IMR-90 (cell line): ENCODE results near the gene ACOXL. TPM values are rescaled to one million over a fixed set of nuclear protein-coding genes. Genes with fewer than 3 reads are reported as not detected.

Experiments
- ATAC-seq: fragments of 200-7000 bp; cut with Tn5 transposase; 2 replicates; pipeline ENCODE4 v1.9.1; 2020; ENCODE audit warnings: low read depth, mild to moderate bottlenecking, moderate library complexity
- BruUV-seq: library from RNA; stranded (reverse); fragments of 400-500 nt; replicated peaks from 2 replicates; lab custom pipeline; 2021; lab: Mats Ljungman, UMichigan
- CTCF ChIA-PET: fragments of 300-600 bp; formaldehyde crosslinking; extraction: SDS; loops from one replicate; lab custom pipeline; 2021; ENCODE audit warnings: antibody characterized with exemption; lab: Yijun Ruan, JAX
- POLR2A ChIA-PET: fragments of 300-600 bp; sonication (Branson Sonifier 250); formaldehyde crosslinking; loops from one replicate; lab custom pipeline; 2022; ENCODE audit warnings: antibody characterized with exemption; ENCODE audit not compliant: unreplicated experiment; lab: Charles Lee
- DNase-seq: peaks from one replicate; pipeline ENCODE4 v3.0.0; 2013
- H2AFZ ChIP-seq: replicated peaks from 2 replicates; pipeline ENCODE3; 2013; ENCODE audit warnings: low read length, mild to moderate bottlenecking; ENCODE audit not compliant: poor library complexity
- H2AK5ac ChIP-seq: 2 replicates; pipeline ENCODE4 v1.6.1; 2013; ENCODE audit warnings: low read depth, low read length, inconsistent platforms
- H2AK9ac ChIP-seq: replicated peaks from 2 replicates; pipeline ENCODE3; 2013; ENCODE audit warnings: mild to moderate bottlenecking, low read depth, low read length, moderate library complexity; ENCODE audit not compliant: poor library complexity
- H2BK120ac ChIP-seq: 2 replicates; pipeline ENCODE4 v1.6.1; 2013; ENCODE audit warnings: low read depth, low read length, inconsistent platforms
- H2BK15ac ChIP-seq: 3 replicates; pipeline ENCODE4 v1.6.1; 2013; ENCODE audit warnings: low read depth, low read length, inconsistent platforms
- H2BK20ac ChIP-seq: 2 replicates; pipeline ENCODE4 v1.6.1; 2013; ENCODE audit warnings: low read depth, mild to moderate bottlenecking, inconsistent platforms, low read length, moderate library complexity
- H2BK5ac ChIP-seq: 2 replicates; pipeline ENCODE4 v1.6.1; 2013; ENCODE audit warnings: mild to moderate bottlenecking, low read depth, low read length, inconsistent platforms; ENCODE audit not compliant: poor library complexity, severe bottlenecking
- H3K14ac ChIP-seq: replicated peaks from 2 replicates; pipeline ENCODE4 v1.6.1; 2013; ENCODE audit warnings: low read depth, low read length, inconsistent platforms
- H3K18ac ChIP-seq: 2 replicates; pipeline ENCODE4 v1.6.1; 2013; ENCODE audit warnings: low read depth, low read length, control low read depth
- H3K23ac ChIP-seq: 2 replicates; pipeline ENCODE4 v1.6.1; 2013; ENCODE audit warnings: low read depth, low read length, inconsistent platforms
- H3K27ac ChIP-seq: 2 replicates; pipeline ENCODE4 v1.5.1; 2013; ENCODE audit warnings: mild to moderate bottlenecking, control low read depth, low read length; ENCODE audit not compliant: insufficient read depth
- H3K27me3 ChIP-seq: 2 replicates; pipeline ENCODE4 v1.6.1; 2013; ENCODE audit warnings: low read length; ENCODE audit not compliant: control insufficient read depth, insufficient read depth
- H3K36me3 ChIP-seq: 2 replicates; pipeline ENCODE4 v1.6.1; 2013; ENCODE audit warnings: low read length, mixed read lengths; ENCODE audit not compliant: control insufficient read depth, insufficient read depth
- H3K4ac ChIP-seq: 2 replicates; pipeline ENCODE4 v1.6.1; 2013; ENCODE audit warnings: low read depth, low read length, inconsistent platforms
- H3K4me1 ChIP-seq: 2 replicates; pipeline ENCODE4 v1.6.1; 2013; ENCODE audit warnings: low read length, mixed read lengths; ENCODE audit not compliant: control insufficient read depth, insufficient read depth
- H3K4me2 ChIP-seq: 2 replicates; pipeline ENCODE4 v1.6.1; 2013; ENCODE audit warnings: low read depth, mild to moderate bottlenecking, control low read depth, low read length, moderate library complexity
- H3K4me3 ChIP-seq: 2 replicates; pipeline ENCODE4 v1.5.1; 2013; ENCODE audit warnings: low read depth, mild to moderate bottlenecking, control low read depth, low read length, moderate library complexity; ENCODE audit not compliant: insufficient read depth
- H3K56ac ChIP-seq: 2 replicates; pipeline ENCODE4 v1.6.1; 2013; ENCODE audit warnings: low read length, inconsistent platforms; ENCODE audit not compliant: insufficient read depth; ENCODE audit errors: extremely low read depth
- H3K79me1 ChIP-seq, 2 experiments: 2 replicates each; pipeline ENCODE4 v1.6.1; 2013; ENCODE audit warnings: low read length in 2 of 2, inconsistent platforms in 1 of 2, low read depth in 1 of 2
- H3K9ac ChIP-seq: 2 replicates; pipeline ENCODE4 v1.6.1; 2013; ENCODE audit warnings: low read depth, low read length, control low read depth
- H3K9me1 ChIP-seq: 2 replicates; pipeline ENCODE4 v1.6.1; 2013; ENCODE audit warnings: low read length, inconsistent platforms; ENCODE audit not compliant: insufficient read depth
- H3K9me3 ChIP-seq: 2 replicates; pipeline ENCODE4 v1.6.1; 2013; ENCODE audit warnings: low read length; ENCODE audit not compliant: control insufficient read depth, insufficient read depth
- H4K20me1 ChIP-seq: 2 replicates; pipeline ENCODE4 v1.6.1; 2013; ENCODE audit warnings: low read length, inconsistent platforms; ENCODE audit not compliant: insufficient read depth
- H4K5ac ChIP-seq: 2 replicates; pipeline ENCODE4 v1.6.1; 2013; ENCODE audit warnings: mild to moderate bottlenecking, low read depth, low read length, control low read depth
- H4K8ac ChIP-seq, 2 experiments: 2 replicates each; pipeline ENCODE4 v1.6.1; 2013; ENCODE audit warnings: low read depth in 2 of 2, low read length in 2 of 2, control low read depth in 1 of 2, inconsistent platforms in 1 of 2
- H4K91ac ChIP-seq: 2 replicates; pipeline ENCODE4 v1.6.1; 2013; ENCODE audit warnings: low read depth, low read length, inconsistent platforms; ENCODE audit not compliant: insufficient read depth
- BHLHE40 ChIP-seq: fragments of 150-350 bp; IDR thresholded peaks from 2 replicates; pipeline ENCODE4 v1.6.1; 2016; ENCODE audit warnings: mild to moderate bottlenecking, low read depth, low read length
- CHD1 ChIP-seq: IDR thresholded peaks from 2 replicates; pipeline ENCODE4 v1.6.1; 2012; ENCODE audit warnings: low read depth, low read length, improper control_type of control experiment
- CTCF ChIP-seq: conservative IDR thresholded peaks from 2 replicates; pipeline ENCODE4 v1.5.1; 2012; ENCODE audit warnings: mild to moderate bottlenecking, low read depth, low read length, improper control_type of control experiment
- ELK1 ChIP-seq: fragments of 150-350 bp; IDR thresholded peaks from 2 replicates; pipeline ENCODE4 v1.6.1; 2016; ENCODE audit warnings: low read depth, mild to moderate bottlenecking, low read length, moderate library complexity, borderline replicate concordance
- FOS ChIP-seq: fragments of 150-350 bp; IDR thresholded peaks from 2 replicates; pipeline ENCODE4 v1.6.1; 2016; ENCODE audit warnings: low read depth, low read length
- MAFK ChIP-seq: IDR thresholded peaks from 2 replicates; pipeline ENCODE4 v1.6.1; 2012; ENCODE audit warnings: low read depth, low read length, improper control_type of control experiment
- MAZ ChIP-seq: IDR thresholded peaks from 2 replicates; pipeline ENCODE4 v1.6.1; 2012; ENCODE audit warnings: low read depth, mild to moderate bottlenecking, low read length, improper control_type of control experiment, moderate library complexity, borderline replicate concordance
- MXI1 ChIP-seq: IDR thresholded peaks from 2 replicates; pipeline ENCODE4 v1.6.1; 2012; ENCODE audit warnings: low read depth, mild to moderate bottlenecking, low read length, moderate library complexity, borderline replicate concordance
- NFE2L2 ChIP-seq: fragments of 150-350 bp; IDR thresholded peaks from 2 replicates; pipeline ENCODE4 v1.6.1; 2016; ENCODE audit warnings: low read depth, mild to moderate bottlenecking, low read length
- POLR2A ChIP-seq: IDR thresholded peaks from 2 replicates; pipeline ENCODE4 v1.6.1; 2012; ENCODE audit warnings: mild to moderate bottlenecking, low read depth, low read length
- RAD21 ChIP-seq: IDR thresholded peaks from 2 replicates; pipeline ENCODE4 v1.6.1; 2012; ENCODE audit warnings: low read length, improper control_type of control experiment
- RCOR1 ChIP-seq: IDR thresholded peaks from 2 replicates; pipeline ENCODE4 v1.6.1; 2012; ENCODE audit warnings: mild to moderate bottlenecking, low read length, improper control_type of control experiment; ENCODE audit not compliant: insufficient replicate concordance
- RFX5 ChIP-seq: IDR thresholded peaks from 2 replicates; pipeline ENCODE4 v1.8.0; 2012; ENCODE audit warnings: low read depth, mild to moderate bottlenecking, low read length, moderate library complexity
- WGBS, 2 experiments: methylation state at CpG; one replicate each; pipeline versions ENCODE4 v1.1.5 to v1.1.7; 2013; ENCODE audit warnings: missing lambda C conversion rate in 2 of 2; ENCODE audit not compliant: insufficient read length in 1 of 2; ENCODE audit errors: extremely low coverage in 2 of 2; 5-methylcytosine and 5-hydroxymethylcytosine counted together
- dilution Hi-C: fragments of 300-500 bp; cut with HindIII; formaldehyde crosslinking; loops from one replicate; pipeline ENCODE4 v1.14.3; 2018; ENCODE audit warnings: low sequenced_read_pairs; ENCODE audit not compliant: unreplicated experiment
- in situ Hi-C: fragments of 300-500 bp; cut with MboI; formaldehyde crosslinking; loops from 3 replicates; pipeline ENCODE4 v1.14.3; 2019; ENCODE audit warnings: low sequenced_read_pairs, inconsistent platforms, mixed read lengths
- intact Hi-C: fragments of 100-400 bp; cut with micrococcal nuclease; formaldehyde crosslinking; loops from 2 replicates; pipeline ENCODE4 v1.10.0; 2022
- polyA plus RNA-seq, 3 experiments: library from polyadenylated mRNA; depleted of rRNA; stranded (reverse); fragments of >200 nt; gene quantifications; 2 replicates each; pipeline ENCODE4 v1.2.3, GENCODE V29; 2012; ENCODE audit warnings: low replicate concordance in 1 of 3
- total RNA-seq: library from RNA; depleted of rRNA; stranded (reverse); fragments of >200 nt; gene quantifications from 2 replicates; pipeline ENCODE4 v1.2.3, GENCODE V29; 2012
- TF ChIP-seq, protein P1 (sequence below): fragments of 150-350 bp; IDR thresholded peaks from 2 replicates; pipeline ENCODE4 v1.6.1; 2017; ENCODE audit warnings: mild to moderate bottlenecking, antibody characterized with exemption, low read length, low read depth

Gene ACOXL
- total and polyA plus RNA-seq, 2 of the 4 experiments (the other 2 are of a cell fraction), result not detected

DNA sequence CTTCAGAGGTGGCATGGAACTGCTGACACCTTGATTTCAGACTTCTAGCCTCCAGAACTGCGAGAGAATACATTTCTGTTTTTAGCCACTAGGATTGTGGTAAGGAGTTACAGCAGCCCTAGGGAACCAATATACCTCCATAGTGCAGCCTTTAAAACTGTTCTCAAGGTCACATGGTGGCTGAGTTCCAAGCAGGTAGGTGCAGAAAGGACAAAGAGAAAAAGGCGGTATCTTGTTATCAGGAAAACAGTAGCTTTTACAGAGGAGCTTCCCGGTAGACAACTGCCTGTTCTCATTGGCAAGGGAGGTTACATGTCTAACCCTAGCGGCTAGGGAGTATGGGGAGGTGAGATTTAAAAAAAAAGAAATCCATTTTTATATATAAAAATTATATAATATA is 292.1 kb downstream of the ACOXL start:
- Histone ChIP-seq H2AK9ac (no peak overlapping the region), H3K79me1 (no peaks in the 10 kb centered on the region), H2BK5ac (no peak overlapping the region), H3K9ac (no peak overlapping the region), H3K36me3 (no peaks in the 10 kb centered on the region), H2AFZ (no peak overlapping the region), H2BK120ac (no peak overlapping the region), H4K5ac (no peak overlapping the region), H3K27ac (no peak overlapping the region), H4K20me1 (no peaks in the 10 kb centered on the region), H3K4me1 (no peaks in the 10 kb centered on the region), H3K4ac (no peak overlapping the region), H2AK5ac (no peak overlapping the region), H3K9me3 (no peaks in the 10 kb centered on the region), H3K18ac (no peak overlapping the region), H3K4me2 (no peak overlapping the region), H2BK20ac (no peak overlapping the region), H3K9me1 (no peaks in the 10 kb centered on the region), H3K4me3 (no peak overlapping the region), H3K27me3 (peaks cover 31% of the 10 kb centered on the region), H4K91ac (no peak overlapping the region), H3K56ac (no peak overlapping the region), H3K14ac (no peak overlapping the region), H2BK15ac (no peak overlapping the region), H3K23ac (no peak overlapping the region), H4K8ac (no peak overlapping the region)
- intact Hi-C loops (no loop called here), dilution Hi-C loops (no loop called here), in situ Hi-C loops (no loop called here)
- TF ChIP-seq MXI1 (no peak), ELK1 (no peak), NFE2L2 (no peak), RAD21 (no peak), CTCF (no peak), BHLHE40 (no peak), POLR2A (no peak), MAZ (no peak), CHD1 (no peak), RFX5 (no peak), RCOR1 (no peak), MAFK (no peak), FOS (no peak)
- TF ChIP-seq, protein P1, sequence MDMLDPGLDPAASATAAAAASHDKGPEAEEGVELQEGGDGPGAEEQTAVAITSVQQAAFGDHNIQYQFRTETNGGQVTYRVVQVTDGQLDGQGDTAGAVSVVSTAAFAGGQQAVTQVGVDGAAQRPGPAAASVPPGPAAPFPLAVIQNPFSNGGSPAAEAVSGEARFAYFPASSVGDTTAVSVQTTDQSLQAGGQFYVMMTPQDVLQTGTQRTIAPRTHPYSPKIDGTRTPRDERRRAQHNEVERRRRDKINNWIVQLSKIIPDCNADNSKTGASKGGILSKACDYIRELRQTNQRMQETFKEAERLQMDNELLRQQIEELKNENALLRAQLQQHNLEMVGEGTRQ, result no peak
- CTCF ChIA-PET, result no interaction called here
- no TSS peak for BruUV-seq
- WGBS, 2 experiments, result no CpG with 5 or more reads among the region's 4 CpGs
- ATAC-seq, result no peak
- DNase-seq, result no peak
- POLR2A ChIA-PET, result no interaction called here
